Uterus (tissue), 2 donors: ENCODE results near the gene FXYD2.

Source experiments
- CTCF ChIP-seq, 4 experiments: fragments of 200-600 bp in 2 of 4; fragments of 450-650 bp in 2 of 4; sonication (generic) in 2 of 4; IDR thresholded peaks; one replicate each; pipeline ENCODE4 v1.5.1; 2016 to 2019; ENCODE audit warnings: antibody characterized with exemption in 4 of 4, mild to moderate bottlenecking in 2 of 4, moderate library complexity in 1 of 4
- POLR2A ChIP-seq, 2 donors: fragments of 450-650 bp; IDR thresholded peaks; one replicate each; pipeline ENCODE4 v1.6.1; 2016; ENCODE audit warnings: antibody characterized with exemption in 2 of 2, mild to moderate bottlenecking in 1 of 2, moderate library complexity in 1 of 2

- TF ChIP-seq CTCF (IDR thresholded peaks at IDR 0.05) (no peak), POLR2A (IDR thresholded peaks at IDR 0.05) (no peak)
Observed at GRCh38 chr11:117814766-117815261, 9.7 kb downstream of the FXYD2 start.
